SU-DHL-6 (cell line): ENCODE data around the gene KRT32.

Experiments used
- H2AFZ ChIP-seq: fragments of 200-600 bp; sonication (generic); 2 replicates; pipeline ENCODE4 v1.6.1; 2014; ENCODE audit warnings: low read depth, mild to moderate bottlenecking, moderate library complexity, mixed read lengths, antibody characterized with exemption, low read length; ENCODE audit not compliant: severe bottlenecking
- H3F3A ChIP-seq: fragments of 200-600 bp; shearing (Covaris generic); 2 replicates; pipeline ENCODE4 v1.6.0; 2016; ENCODE audit warnings: antibody characterized with exemption, mild to moderate bottlenecking; ENCODE audit not compliant: insufficient read depth
- H3K27ac ChIP-seq: fragments of 200-600 bp; sonication (generic); 2 replicates; pipeline ENCODE4 v1.5.1; 2016; ENCODE audit warnings: low read depth, mild to moderate bottlenecking, low read length, moderate library complexity, mixed read lengths
- H3K27me3 ChIP-seq: fragments of 200-600 bp; sonication (generic), shearing (Covaris generic); 2 replicates; pipeline ENCODE4 v1.6.0; 2014; ENCODE audit warnings: mild to moderate bottlenecking, low read length
- H3K36me3 ChIP-seq: fragments of 200-600 bp; sonication (generic); 2 replicates; pipeline ENCODE4 v1.6.1; 2014; ENCODE audit warnings: mild to moderate bottlenecking, low read length, mixed read lengths
- H3K4me2 ChIP-seq: fragments of 300-600, 200-600 bp; shearing (Covaris generic), sonication (generic); 2 replicates; pipeline ENCODE4 v1.6.0; 2014; ENCODE audit warnings: low read length, low read depth, mild to moderate bottlenecking; ENCODE audit not compliant: poor library complexity, severe bottlenecking
- H3K4me3 ChIP-seq: fragments of 200-600 bp; sonication (generic); 2 replicates; pipeline ENCODE4 v1.5.1; 2014; ENCODE audit warnings: antibody characterized with exemption, low read length, mild to moderate bottlenecking, mixed read lengths; ENCODE audit not compliant: insufficient read depth, poor library complexity, severe bottlenecking
- H3K79me2 ChIP-seq: fragments of 200-600 bp; sonication (generic); 2 replicates; pipeline ENCODE4 v1.6.1; 2014; ENCODE audit warnings: mild to moderate bottlenecking, low read length, moderate library complexity; ENCODE audit not compliant: insufficient read depth
- H3K9ac ChIP-seq: fragments of 200-600 bp; sonication (generic); 2 replicates; pipeline ENCODE4 v1.7.0; 2014; ENCODE audit warnings: mild to moderate bottlenecking, low read length
- H3K9me2 ChIP-seq: fragments of 200-600 bp; sonication (generic); replicated peaks from 2 replicates; pipeline ENCODE4 v1.6.1; 2014; ENCODE audit warnings: low read length; ENCODE audit not compliant: insufficient read depth
- H3K9me3 ChIP-seq: fragments of 200-600 bp; sonication (generic); 2 replicates; pipeline ENCODE4 v1.6.1; 2014; ENCODE audit warnings: low read length, mixed read lengths; ENCODE audit not compliant: insufficient read depth
- H4K20me1 ChIP-seq: fragments of 200-600 bp; sonication (generic); 2 replicates; pipeline ENCODE4 v1.6.1; 2014; ENCODE audit warnings: low read depth, mild to moderate bottlenecking, antibody characterized with exemption, low read length, moderate library complexity, mixed read lengths
- EZH2phosphoT487 ChIP-seq: fragments of 200-600 bp; sonication (generic), shearing (Covaris generic); conservative IDR thresholded peaks from 2 replicates; pipeline ENCODE4 v1.6.1; 2018; ENCODE audit warnings: mild to moderate bottlenecking, antibody characterized with exemption, low read length, moderate library complexity, mixed read lengths
- TF ChIP-seq, protein P1 (sequence below): fragments of 200-600 bp; sonication (generic); IDR thresholded peaks from one replicate; pipeline ENCODE4 v1.5.1; 2017; ENCODE audit warnings: antibody characterized with exemption, mild to moderate bottlenecking, low read length, moderate library complexity; ENCODE audit not compliant: insufficient read depth, poor library complexity, severe bottlenecking

Gene KRT32

GRCh38 chr17:41483531-41483930 is 16.3 kb upstream of the KRT32 start:
- Histone ChIP-seq H4K20me1 (no peaks in the 10 kb centered on the region), H3K27ac (no peak overlapping the region), H3K27me3 (no peaks in the 10 kb centered on the region), H3K4me3 (no peak overlapping the region), H3K9me3 (no peaks in the 10 kb centered on the region), H3K79me2 (no peaks in the 10 kb centered on the region), H2AFZ (no peak overlapping the region), H3K36me3 (no peaks in the 10 kb centered on the region), H3K4me2 (no peak overlapping the region), H3K9ac (no peak overlapping the region), H3K9me2 (no peaks in the 10 kb centered on the region), H3F3A (no peaks in the 10 kb centered on the region)
- TF ChIP-seq, protein P1, sequence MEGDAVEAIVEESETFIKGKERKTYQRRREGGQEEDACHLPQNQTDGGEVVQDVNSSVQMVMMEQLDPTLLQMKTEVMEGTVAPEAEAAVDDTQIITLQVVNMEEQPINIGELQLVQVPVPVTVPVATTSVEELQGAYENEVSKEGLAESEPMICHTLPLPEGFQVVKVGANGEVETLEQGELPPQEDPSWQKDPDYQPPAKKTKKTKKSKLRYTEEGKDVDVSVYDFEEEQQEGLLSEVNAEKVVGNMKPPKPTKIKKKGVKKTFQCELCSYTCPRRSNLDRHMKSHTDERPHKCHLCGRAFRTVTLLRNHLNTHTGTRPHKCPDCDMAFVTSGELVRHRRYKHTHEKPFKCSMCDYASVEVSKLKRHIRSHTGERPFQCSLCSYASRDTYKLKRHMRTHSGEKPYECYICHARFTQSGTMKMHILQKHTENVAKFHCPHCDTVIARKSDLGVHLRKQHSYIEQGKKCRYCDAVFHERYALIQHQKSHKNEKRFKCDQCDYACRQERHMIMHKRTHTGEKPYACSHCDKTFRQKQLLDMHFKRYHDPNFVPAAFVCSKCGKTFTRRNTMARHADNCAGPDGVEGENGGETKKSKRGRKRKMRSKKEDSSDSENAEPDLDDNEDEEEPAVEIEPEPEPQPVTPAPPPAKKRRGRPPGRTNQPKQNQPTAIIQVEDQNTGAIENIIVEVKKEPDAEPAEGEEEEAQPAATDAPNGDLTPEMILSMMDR: no peak
- TF ChIP-seq EZH2phosphoT487: no peak

GRCh38 chr17:41481036-41481435 is 13.8 kb upstream of the KRT32 start, which contains the start of gene KRT35:
Gene KRT35, minus strand, starts transcription at chr17:41481151. Its CDS starts 54 bp downstream, at chr17:41481097.
- Histone ChIP-seq H3K4me3 (no peak within 1 kb of the TSS), H2AFZ (no peak within 1 kb of the TSS), H3K9me3 (no peaks in the 10 kb centered on the region), H3K79me2 (no peaks in the 10 kb centered on the region), H3F3A (no peaks in the 10 kb centered on the region), H3K9me2 (no peaks in the 10 kb centered on the region), H3K27ac (no peak within 1 kb of the TSS), H3K4me2 (no peak within 1 kb of the TSS), H4K20me1 (no peaks in the 10 kb centered on the region), H3K27me3 (no peaks in the 10 kb centered on the region), H3K9ac (no peak within 1 kb of the TSS), H3K36me3 (no peaks in the 10 kb centered on the region)
- TF ChIP-seq EZH2phosphoT487: no peak
- TF ChIP-seq, protein P1: no peak

DNA sequence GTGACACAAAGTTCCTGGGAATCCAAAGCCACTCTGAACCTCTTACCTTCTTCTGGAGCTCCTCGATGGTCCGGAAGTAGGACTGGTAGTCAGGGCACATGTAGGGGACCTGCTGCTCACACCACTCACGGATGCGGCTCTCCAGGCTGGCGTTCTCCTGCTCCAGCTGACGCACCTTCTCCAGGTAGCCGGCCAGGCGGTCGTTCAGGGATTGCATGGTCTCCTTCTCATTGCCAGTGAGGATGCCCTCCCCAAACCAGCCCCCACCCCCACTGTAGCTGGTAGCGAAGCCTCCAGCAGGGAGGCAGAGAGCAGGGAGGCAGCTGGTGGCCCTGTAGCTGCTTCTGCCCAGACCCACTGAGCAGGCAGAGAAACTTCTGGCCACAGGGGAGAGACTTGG is 13.4 kb upstream of the KRT32 start:
- H2AFZ ChIP-seq: no peak overlapping the region
- TF ChIP-seq, protein P1: no peak
- no peak for TF ChIP-seq EZH2phosphoT487
- H3K4me2 ChIP-seq: no peak overlapping the region
- H3F3A ChIP-seq: no peaks in the 10 kb centered on the region
- H3K36me3 ChIP-seq: no peaks in the 10 kb centered on the region
- no peaks in the 10 kb centered on the region for H3K9me3 ChIP-seq
- H3K4me3 ChIP-seq: no peak overlapping the region
- no peaks in the 10 kb centered on the region for H3K79me2 ChIP-seq
- H3K9me2 ChIP-seq: no peaks in the 10 kb centered on the region
- no peak overlapping the region for H3K9ac ChIP-seq
- no peak overlapping the region for H3K27ac ChIP-seq
- H3K27me3 ChIP-seq: no peaks in the 10 kb centered on the region
- H4K20me1 ChIP-seq: no peaks in the 10 kb centered on the region
